ENCODE data around the gene ZNF175.

DNA sequence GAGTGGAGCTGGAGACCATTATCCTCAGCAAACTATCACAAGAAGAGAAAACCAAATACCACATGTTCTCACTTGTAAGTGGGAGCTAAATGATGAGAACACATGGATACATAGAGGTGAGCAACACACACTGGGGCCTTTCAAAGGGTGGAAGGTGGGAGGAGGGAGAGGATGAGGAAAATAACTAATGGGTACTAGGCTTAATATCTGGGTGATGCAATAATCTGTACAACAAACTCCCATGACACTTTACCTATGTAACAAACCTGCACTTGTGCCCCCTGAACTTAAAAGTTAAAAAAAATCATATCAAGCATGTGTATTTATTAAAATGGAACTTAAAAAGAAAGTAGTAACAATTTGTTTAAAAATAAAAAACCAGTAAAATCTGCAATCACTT, 70.6 kb downstream of the ZNF175 start:
- TF ChIP-seq JUN (IDR thresholded peaks at IDR 0.05; ENCODE audit: borderline replicate concordance, insufficient read depth, insufficient read length, low read depth): no peak
- TF ChIP-seq, protein P1, sequence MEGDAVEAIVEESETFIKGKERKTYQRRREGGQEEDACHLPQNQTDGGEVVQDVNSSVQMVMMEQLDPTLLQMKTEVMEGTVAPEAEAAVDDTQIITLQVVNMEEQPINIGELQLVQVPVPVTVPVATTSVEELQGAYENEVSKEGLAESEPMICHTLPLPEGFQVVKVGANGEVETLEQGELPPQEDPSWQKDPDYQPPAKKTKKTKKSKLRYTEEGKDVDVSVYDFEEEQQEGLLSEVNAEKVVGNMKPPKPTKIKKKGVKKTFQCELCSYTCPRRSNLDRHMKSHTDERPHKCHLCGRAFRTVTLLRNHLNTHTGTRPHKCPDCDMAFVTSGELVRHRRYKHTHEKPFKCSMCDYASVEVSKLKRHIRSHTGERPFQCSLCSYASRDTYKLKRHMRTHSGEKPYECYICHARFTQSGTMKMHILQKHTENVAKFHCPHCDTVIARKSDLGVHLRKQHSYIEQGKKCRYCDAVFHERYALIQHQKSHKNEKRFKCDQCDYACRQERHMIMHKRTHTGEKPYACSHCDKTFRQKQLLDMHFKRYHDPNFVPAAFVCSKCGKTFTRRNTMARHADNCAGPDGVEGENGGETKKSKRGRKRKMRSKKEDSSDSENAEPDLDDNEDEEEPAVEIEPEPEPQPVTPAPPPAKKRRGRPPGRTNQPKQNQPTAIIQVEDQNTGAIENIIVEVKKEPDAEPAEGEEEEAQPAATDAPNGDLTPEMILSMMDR (IDR thresholded peaks at IDR 0.05; ENCODE audit: extremely low read depth in 1 of 2, insufficient read depth in 1 of 2, low read depth in 1 of 2, low read length in 2 of 2): no peak
- no peak for TF ChIP-seq POLR2A (IDR thresholded peaks at IDR 0.05; ENCODE audit: low read depth, low read length)
- TF ChIP-seq EZH2 (IDR thresholded peaks at IDR 0.05; ENCODE audit: borderline replicate concordance, low read depth, low read length, severe bottlenecking): no peak
- no peak for TF ChIP-seq POLR2AphosphoS5 (IDR thresholded peaks at IDR 0.05; ENCODE audit: insufficient read depth, low read depth, low read length)

Measured in endothelial cell of umbilical vein (primary cell).